ENCODE results near the gene SCGB1C2.

- TF ChIP-seq YY1 (IDR thresholded peaks at IDR 0.05; ENCODE audit: insufficient read depth, insufficient read length) (no peak), SUZ12 (IDR thresholded peaks at IDR 0.05; ENCODE audit: extremely low read depth, insufficient read depth, insufficient read length) (no peak)
These were observed 41.7 kb downstream of the SCGB1C2 start for GRCh38 chr17:179066-179432.

All from NT2/D1 (cell line).